IPS DF 6.9 (cell line): ENCODE data around the gene XRCC3.

Source experiments
- DNase-seq: peaks from one replicate; pipeline ENCODE4 v3.0.0-alpha.2; 2013; ENCODE audit warnings: low read depth, low spot score
- H3K27ac ChIP-seq: one replicate; pipeline ENCODE4 v1.5.1; 2013; ENCODE audit warnings: low read length, control low read depth
- H3K27me3 ChIP-seq: 2 replicates; pipeline ENCODE4 v1.6.1; 2013; ENCODE audit warnings: mild to moderate bottlenecking, low read length; ENCODE audit not compliant: control insufficient read depth, insufficient read depth
- H3K36me3 ChIP-seq: 2 replicates; pipeline ENCODE4 v1.6.1; 2013; ENCODE audit warnings: low read length; ENCODE audit not compliant: control insufficient read depth, insufficient read depth
- H3K4me1 ChIP-seq: 2 replicates; pipeline ENCODE4 v1.6.1; 2013; ENCODE audit warnings: low read length; ENCODE audit not compliant: control insufficient read depth, insufficient read depth
- H3K4me3 ChIP-seq: 2 replicates; pipeline ENCODE4 v1.5.1; 2013; ENCODE audit warnings: mild to moderate bottlenecking, low read length
- H3K9me3 ChIP-seq: 2 replicates; pipeline ENCODE4 v1.6.1; 2013; ENCODE audit warnings: low read length, inconsistent platforms; ENCODE audit not compliant: control insufficient read depth, insufficient read depth
- WGBS: extraction: QIAGEN DNeasy Blood & Tissue Kit; methylation state at CpG from one replicate; pipeline ENCODE4 v1.1.7; 2013; ENCODE audit warnings: mixed read lengths, missing lambda C conversion rate; ENCODE audit not compliant: insufficient read length, insufficient coverage; 5-methylcytosine and 5-hydroxymethylcytosine counted together

The XRCC3 gene

DNA sequence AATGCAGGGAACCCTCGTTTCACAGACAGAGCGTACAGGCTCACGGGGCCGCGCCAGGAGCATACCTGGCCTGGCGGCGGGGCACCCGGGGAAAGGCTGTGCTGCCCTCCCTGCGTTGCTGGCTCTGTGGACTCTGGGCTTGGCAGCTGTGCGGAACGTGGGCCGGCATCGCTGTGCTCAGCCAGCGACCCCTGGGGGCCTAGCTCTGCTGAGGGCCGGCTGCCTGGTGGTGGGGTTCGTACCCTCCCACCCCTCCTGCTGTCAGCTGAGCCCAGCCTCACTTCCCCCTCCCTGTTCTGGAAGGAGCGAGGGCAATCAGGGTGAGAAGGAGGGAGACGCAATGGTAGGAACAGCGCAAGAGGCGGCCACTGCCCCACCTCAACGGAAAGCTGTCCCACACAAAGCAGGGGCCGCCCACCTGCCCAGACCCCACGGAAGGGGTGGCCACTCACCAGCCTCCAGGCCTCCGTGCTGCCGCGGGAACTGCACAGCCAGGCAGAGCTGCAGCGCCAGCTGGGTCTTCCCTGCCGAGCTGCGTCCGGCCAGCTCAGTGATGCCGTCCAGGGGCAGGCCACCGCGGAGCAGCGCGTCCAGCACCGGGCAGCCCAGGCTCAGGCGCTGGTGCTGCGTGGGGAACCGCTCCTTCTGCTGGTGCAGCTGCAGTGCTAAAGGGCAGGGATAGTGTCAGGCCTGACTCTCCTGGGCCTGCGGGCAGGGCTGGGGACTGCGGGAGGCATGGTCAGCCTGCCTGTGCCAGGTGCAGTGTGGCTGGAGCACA lies 8.5 kb downstream of the XRCC3 start:
- Histone ChIP-seq H3K4me3 (no peak overlapping the region; the same call in 1 of the 2 replicates), H3K27me3 (no peaks in the 10 kb centered on the region), H3K4me1 (no peaks in the 10 kb centered on the region; the same call in 1 of the 2 replicates), H3K36me3 (peaks cover 46% of the 10 kb centered on the region), H3K27ac (no peak overlapping the region), H3K9me3 (no peaks in the 10 kb centered on the region)
- no peak for DNase-seq
- no CpG with 5 or more reads among the region's 41 CpGs for WGBS

- no peak for DNase-seq
- no peak overlapping the region for H3K27ac ChIP-seq
- H3K4me3 ChIP-seq = no peak overlapping the region
- H3K27me3 ChIP-seq = no peaks in the 10 kb centered on the region
- H3K36me3 ChIP-seq = peaks cover 46% of the 10 kb centered on the region
- no CpG with 5 or more reads among the region's 28 CpGs for WGBS
- H3K9me3 ChIP-seq = no peaks in the 10 kb centered on the region
- no peaks in the 10 kb centered on the region for H3K4me1 ChIP-seq
These were observed 9.6 kb downstream of the XRCC3 start for GRCh38 chr14:103705504-103706284.

DNA sequence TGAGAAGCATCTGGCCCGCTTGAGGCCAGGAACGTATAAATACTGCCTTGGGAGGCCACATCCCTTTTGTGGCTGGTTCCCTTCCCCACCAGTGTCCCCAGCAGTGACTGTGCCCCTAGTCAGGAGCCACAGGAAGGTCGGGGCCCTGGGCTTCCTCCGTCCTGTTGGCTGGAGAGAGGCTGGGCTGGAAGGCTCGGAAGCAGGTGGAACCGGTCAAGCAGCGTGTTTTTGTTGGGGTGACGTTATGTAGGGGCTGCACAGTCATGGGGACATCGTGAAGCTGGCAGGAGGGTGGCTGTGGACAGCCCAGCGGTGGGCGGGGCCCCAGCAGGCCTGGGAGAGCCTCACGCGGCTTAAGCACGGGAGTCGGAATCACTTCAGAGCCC lies 10.1 kb downstream of the XRCC3 start:
- Histone ChIP-seq H3K27ac (no peak overlapping the region), H3K4me3 (no peak overlapping the region), H3K9me3 (no peaks in the 10 kb centered on the region), H3K4me1 (no peaks in the 10 kb centered on the region; the same call in 1 of the 2 replicates), H3K36me3 (peaks cover 50% of the 10 kb centered on the region), H3K27me3 (no peaks in the 10 kb centered on the region)
- WGBS = no CpG with 5 or more reads among the region's 15 CpGs
- no peak for DNase-seq

DNA sequence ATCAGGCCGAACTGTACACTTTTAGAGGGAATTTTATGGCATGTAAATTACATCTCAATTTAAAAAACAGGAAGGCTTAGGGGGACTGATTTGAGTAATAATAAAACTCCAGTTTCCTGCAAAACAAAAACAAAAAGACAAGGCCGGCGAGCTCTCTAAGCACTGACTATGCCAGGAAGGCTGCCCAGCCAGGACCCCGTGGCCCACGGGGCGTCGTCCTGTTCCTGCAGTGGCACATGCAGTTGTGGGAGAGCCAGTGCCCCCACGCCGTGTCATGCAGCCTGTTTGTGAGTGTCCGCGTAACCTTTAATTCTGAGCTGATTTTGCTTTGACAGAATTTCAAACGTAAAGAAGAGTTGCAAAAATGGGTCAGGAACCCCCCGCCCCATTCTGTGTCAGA lies 10.5 kb downstream of the XRCC3 start:
- no peak overlapping the region for H3K27ac ChIP-seq
- no peak for DNase-seq
- no peaks in the 10 kb centered on the region for H3K27me3 ChIP-seq
- no peaks in the 10 kb centered on the region for H3K9me3 ChIP-seq
- no peaks in the 10 kb centered on the region; the same call in 1 of the 2 replicates for H3K4me1 ChIP-seq
- no peak overlapping the region for H3K4me3 ChIP-seq
- peaks cover 50% of the 10 kb centered on the region for H3K36me3 ChIP-seq
- WGBS = no CpG with 5 or more reads among the region's 13 CpGs

- peaks cover 49% of the 10 kb centered on the region for H3K36me3 ChIP-seq
- no peaks in the 10 kb centered on the region; the same call in 1 of the 2 replicates for H3K4me1 ChIP-seq
- H3K27ac ChIP-seq = no peak overlapping the region
- WGBS = no CpG with 5 or more reads among the region's 24 CpGs
- no peak overlapping the region for H3K4me3 ChIP-seq
- H3K9me3 ChIP-seq = no peaks in the 10 kb centered on the region
- DNase-seq = no peak
- no peaks in the 10 kb centered on the region for H3K27me3 ChIP-seq
These were observed 11.5 kb downstream of the XRCC3 start for GRCh38 chr14:103703433-103704385.

DNA sequence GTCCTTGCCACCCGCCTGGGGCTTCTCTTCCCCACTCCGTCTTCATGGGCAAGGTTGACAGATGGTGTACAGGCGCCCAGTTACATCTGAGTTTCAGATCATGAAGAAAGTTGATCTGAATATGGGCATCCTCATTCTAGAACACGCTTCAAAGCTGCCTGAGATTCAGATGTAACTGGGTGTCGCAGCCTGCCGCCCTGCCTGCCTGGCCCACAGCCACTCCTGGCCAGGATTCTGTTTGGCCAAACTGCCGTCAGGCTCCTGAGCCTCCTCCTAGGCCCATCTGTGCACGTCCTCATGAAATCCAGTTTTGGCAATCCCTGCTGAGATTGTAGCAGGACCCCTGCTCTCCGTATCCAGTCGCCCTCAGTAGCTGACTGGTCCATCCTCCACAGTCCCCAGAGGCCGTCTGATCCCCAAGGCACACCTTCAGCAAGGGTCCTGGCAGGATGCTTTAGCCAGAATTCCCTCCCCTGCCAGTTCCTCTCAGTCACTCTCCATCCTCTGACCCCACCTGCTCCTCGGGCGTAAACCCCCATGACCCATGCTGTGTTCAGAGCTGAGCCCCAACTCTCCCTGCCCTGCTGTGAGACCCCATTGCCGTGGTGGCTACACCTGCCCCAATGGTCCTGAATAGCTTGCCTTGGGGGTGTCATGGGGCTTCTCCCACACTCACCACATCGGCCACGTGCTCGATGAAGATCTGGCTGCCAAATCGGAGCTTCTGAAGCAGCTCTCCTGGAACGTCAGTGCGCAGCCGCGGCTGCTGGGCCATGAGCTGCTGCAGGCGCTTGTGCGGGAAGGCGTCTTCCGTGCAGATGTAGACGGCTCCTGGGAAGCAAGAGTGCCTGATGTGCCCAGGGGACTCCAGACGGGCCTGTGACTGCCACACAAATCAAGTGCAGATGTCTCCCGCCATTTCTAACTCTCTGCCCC lies 12.5 kb downstream of the XRCC3 start:
- Histone ChIP-seq H3K27me3 (no peaks in the 10 kb centered on the region), H3K4me1 (no peaks in the 10 kb centered on the region; the same call in 1 of the 2 replicates), H3K4me3 (no peak overlapping the region), H3K36me3 (peaks cover 47% of the 10 kb centered on the region), H3K27ac (no peak overlapping the region), H3K9me3 (no peaks in the 10 kb centered on the region)
- no peak for DNase-seq
- WGBS = no CpG with 5 or more reads among the region's 29 CpGs

- H3K36me3 ChIP-seq = peaks cover 47% of the 10 kb centered on the region
- H3K27me3 ChIP-seq = no peaks in the 10 kb centered on the region
- no CpG with 5 or more reads among the region's 5 CpGs for WGBS
- DNase-seq = no peak
- H3K9me3 ChIP-seq = no peaks in the 10 kb centered on the region
- H3K4me3 ChIP-seq = no peak overlapping the region
- H3K27ac ChIP-seq = no peak overlapping the region
- no peaks in the 10 kb centered on the region; the same call in 1 of the 2 replicates for H3K4me1 ChIP-seq
These were observed 13.2 kb downstream of the XRCC3 start for GRCh38 chr14:103702095-103702494.

- no peaks in the 10 kb centered on the region; the same call in 1 of the 2 replicates for H3K4me1 ChIP-seq
These were observed 14.3 kb downstream of the XRCC3 start for GRCh38 chr14:103700753-103701490.

More at GRCh38 chr14:103700753-103701490, 14.3 kb downstream of the XRCC3 start:
- H3K27ac ChIP-seq = no peak overlapping the region
- DNase-seq = no peak
- H3K27me3 ChIP-seq = no peaks in the 10 kb centered on the region
- H3K36me3 ChIP-seq = peaks cover 42% of the 10 kb centered on the region
- no CpG with 5 or more reads among the region's 21 CpGs for WGBS
- H3K9me3 ChIP-seq = no peaks in the 10 kb centered on the region
- no peak overlapping the region for H3K4me3 ChIP-seq
